ENCODE measurements around the gene BCL11B.

The BCL11B gene

DNA sequence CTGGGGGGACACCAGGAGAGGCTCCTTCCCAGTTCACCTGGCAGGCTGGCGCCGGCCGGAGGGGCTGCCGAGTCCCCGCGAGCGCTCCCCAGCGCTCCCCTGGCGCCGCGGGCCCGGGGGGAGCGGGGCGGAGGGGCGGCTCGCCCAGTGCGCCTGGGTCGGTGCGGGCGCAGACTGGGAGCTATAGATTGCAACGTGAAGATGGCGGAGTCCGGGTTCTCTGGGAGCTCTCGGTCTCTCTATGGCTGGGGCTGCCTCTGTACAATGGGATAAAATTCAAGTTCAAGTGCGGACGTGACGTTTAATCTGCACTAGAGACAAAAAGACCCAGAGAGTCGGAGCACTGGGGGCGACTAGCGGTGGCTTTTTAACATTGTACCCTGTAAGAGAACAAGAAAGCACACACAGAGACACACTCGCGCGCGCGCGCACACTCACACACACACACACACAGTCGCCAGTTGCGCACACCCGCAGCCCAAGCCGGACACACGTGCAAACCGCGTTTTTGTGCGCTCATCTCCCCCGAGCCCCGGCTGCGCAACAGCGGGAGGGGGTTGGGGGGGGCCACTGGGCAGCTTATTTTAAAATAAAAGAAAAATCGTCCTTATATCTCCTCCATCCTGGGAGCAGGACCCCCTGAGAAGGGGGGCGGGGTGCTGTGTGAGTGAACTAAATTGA, at the start of gene BCL11B:
TSS of gene BCL11B (minus strand) at position 247 of the 681 bp plus-strand sequence. CDS start 979 bp downstream, outside the sequence.
- DNase-seq (ENCODE audit: low spot score): peak; percentile 94

DNA sequence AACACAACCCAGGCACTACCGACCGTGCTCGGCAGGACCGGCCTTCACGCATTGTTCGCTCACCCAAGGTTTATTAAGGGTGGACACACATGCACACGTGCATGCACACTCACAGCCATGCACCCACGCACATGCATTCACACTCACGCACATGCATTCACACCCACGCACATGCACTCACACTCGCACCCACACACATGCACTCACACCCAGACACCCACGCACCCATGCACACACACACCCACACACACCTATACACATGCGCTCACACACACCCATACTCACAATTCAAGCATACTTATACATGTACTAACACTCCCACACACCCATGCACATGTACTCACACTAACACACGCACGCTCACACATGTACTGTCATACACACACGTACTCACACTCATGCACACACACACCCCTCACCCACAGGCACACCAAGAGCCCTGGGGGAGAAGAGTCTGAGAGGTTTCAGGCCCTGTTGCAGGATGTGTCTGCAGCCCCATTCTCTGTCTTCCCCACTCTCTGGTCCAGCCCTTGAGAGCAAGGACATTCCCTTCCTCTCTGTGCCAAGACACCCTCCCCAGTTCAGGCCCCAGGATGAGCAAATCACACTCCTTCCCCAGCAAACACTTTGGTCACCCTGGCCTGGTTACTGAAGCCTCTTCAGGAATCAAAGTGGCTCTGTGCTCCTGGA, 49.4 kb upstream of the BCL11B start:
- DNase-seq (ENCODE audit: low spot score): no peak

DNA sequence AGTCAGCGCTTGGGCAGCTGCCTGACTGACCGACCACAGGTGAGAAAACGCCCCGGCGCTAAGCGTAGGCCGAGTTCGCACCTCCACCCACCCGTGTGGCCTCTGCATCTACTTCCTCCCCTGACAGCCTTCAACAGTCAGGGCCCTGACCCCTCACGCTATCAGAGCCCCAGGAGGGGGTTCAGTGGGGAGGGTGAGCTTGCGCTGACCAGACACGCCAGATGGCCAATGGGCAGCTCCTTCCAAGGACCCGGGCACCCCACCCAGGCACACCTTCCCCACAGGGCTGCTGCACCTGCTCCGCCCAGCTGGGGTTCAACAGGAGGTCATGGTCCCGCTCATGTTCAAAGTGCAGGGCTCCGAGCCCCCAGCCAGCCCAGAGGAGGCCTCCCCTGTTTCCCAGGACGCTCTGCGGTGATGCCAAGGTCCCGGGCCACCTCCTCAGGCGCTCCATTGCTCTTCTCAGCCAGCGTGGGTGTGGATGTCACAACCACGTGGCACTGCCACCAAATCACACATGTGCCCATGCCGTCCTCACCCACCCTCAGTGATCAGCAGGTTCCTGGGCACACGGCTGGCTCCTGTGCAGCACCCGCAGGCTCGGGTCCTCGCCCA, 48.7 kb upstream of the BCL11B start:
- DNase-seq (ENCODE audit: low spot score): no peak

DNA sequence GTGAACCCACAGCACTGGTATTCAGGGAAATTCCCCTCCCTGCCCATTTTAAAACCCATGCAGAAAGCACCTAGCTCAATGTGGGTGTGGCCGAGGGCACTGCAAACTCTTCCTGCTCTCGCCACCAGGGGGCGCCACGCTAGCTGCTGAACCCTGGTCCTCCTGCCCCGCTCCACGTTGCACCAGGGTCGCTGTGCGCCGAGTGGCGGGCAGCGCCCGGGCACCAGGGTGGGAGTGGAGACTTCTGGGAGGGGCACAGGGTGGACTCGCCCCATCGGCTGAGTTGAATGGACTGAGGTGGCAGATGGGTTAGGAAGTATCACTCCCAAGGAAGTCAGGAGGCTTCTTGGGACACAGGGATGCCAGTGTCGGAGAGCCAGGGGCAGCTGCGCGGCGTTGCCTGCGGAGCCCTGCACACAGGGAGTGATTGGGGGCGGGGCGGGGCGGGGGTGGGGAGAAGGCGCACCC, 48.1 kb upstream of the BCL11B start:
- DNase-seq (ENCODE audit: low spot score): peak; percentile 70

DNA sequence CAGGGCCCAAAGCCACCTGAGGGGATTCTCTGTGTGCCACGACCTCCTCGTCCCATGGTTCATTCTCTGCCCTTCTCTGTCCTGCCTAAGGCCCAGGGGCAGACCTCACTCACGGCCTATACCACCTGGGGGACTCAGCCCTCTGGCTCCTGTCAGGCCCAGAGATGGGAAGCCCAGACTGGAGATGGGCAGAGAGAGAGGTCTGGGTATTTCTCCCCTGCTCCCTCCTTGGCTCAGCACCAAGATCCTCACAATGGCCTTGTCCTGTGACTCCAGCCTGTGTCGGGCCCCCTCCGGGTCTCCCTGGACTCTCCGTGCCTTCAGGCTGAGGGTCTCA, 46.9 kb upstream of the BCL11B start:
- DNase-seq (ENCODE audit: low spot score): no peak

DNA sequence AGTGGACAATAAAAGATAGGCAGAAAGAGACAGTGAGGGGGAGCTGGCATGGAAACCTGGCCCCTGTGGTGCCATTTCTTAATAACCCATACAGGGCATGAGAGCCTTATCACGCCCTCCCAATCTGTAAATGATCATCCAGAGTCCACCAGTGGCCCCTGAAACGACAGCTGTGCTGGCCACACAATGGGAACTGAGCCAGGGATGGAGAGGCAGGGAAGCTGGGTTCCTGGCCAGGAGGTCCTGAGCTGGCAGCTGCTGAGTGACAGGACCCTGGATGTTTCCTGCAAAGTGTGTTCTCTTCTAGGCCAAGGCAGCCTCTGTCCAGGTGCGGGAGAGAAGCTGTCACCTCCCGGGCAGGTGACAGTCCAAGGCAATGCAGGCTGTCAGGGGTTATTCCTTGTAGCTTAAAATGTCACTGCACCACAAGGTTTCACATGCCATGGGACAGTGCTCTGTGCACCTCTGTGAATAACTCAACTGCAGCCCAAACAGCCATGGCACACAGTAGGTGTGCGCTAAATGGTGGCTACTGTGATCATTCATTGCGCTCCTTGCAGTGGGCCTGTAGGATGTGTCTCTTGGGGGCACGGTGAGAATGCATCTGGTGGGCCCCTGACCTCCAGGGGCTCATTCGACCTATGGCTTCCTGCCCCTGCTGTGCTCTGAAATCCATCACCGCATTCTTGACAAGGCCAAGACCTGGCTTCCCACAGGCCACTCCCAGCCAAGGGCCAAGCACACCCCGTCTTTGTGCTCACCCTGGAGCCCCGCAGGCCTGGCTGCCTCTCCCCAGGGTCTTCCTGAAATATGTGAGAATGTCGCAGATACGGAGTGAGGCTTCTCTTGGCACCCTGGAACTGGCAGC, 46.3 kb upstream of the BCL11B start:
- DNase-seq (ENCODE audit: low spot score): no peak

DNA sequence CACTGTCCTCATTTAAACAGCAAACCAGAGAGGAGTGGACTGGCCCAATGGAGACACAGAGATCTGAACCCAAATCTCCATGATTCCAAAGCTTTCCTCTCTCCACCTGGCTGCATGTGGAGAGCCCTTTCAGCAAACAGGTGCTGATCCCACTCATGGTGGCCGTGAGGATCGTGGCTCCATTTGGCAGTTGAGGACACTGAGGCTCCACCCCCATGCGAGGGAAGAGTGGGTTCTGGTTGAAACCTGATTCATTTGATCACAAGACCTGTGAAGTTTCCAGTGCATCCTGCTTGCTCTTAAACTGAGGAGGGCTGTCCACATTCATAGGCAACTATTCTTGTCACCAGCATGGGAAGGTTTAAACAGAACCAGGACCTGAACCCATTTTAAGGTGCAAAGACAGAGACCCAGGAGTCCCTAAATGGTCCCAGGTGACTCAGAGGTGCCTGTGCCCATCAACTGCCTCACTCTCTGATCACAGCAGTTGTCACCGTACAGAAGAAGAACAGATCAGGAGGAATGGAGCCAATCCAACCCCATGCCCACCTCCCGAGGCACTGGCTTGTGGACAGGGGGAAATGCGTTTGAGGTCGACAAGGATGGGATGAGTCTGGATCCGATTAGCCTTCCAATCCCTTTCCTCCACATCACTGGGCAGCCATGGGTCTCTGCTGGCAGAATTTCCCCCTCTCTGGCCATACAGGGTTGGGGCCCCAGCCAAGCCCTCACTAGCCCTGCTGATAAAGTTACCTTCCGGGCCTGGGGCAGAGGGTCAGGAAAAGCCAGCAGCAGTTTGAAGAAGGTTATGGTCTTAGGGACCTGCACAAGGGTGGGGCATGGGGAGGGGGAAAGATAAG, 45.5 kb upstream of the BCL11B start:
- DNase-seq (ENCODE audit: low spot score): no peak

DNA sequence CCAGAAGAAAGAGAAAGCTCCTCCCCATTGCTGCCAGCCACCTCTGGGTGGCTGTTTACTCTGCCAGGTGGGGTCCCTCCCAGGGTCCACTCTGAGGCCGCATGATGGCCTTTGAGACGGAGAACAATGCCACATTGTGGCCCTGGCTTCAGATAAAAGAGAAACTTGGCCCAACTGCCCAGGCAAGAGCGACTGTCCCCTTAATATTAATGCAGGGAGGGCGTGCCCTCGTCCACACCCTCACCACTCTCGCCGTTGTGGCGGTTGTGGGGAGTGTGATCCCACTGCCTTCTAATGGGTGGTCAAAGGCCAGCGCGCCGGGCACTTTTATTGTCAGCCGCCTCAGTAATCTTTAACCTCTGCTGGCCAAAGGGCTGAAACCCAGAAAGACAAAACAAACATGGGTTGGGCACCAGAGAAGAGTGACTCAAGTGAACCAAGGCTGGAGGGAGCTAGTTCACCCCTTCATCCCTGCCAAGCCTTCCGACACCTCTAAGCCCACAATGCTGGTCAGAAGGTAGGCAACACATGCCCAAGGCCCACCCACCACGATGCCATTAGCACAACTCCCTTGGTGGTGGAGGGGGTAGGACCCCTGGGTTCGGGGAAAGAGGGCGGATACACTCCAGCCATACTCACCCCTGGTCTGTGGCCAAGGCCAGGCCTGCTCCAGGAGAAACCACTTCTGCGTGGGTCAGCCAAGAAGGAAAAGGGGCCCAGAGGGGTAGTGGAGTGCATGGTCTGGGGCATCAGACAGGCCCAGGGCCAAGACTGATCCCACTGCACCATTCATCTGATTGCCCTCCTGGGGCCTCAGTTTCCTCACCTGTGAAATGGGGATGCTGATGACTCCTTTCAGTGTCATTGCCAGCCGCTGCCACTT, 44.5 kb upstream of the BCL11B start:
- DNase-seq (ENCODE audit: low spot score): no peak

DNA sequence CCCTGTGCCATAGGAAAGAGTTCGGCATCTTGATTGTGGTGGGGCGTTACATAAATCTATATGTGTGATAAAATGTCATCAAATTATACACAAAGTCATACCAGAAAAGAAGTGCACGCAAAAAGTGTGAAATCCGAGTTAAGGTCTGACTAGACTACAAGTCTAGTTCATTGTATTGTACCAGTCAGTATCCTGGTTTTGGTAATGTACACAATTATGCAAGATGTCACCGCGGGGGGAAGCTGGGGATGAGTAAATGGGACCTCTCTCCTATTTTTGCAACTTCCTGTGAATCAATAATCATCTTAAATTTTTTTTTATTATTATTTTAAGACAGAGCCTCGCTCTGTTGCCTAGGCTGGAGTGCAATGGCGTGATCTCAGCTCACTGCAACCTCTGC, 43.2 kb upstream of the BCL11B start:
- DNase-seq (ENCODE audit: low spot score): no peak

DNA sequence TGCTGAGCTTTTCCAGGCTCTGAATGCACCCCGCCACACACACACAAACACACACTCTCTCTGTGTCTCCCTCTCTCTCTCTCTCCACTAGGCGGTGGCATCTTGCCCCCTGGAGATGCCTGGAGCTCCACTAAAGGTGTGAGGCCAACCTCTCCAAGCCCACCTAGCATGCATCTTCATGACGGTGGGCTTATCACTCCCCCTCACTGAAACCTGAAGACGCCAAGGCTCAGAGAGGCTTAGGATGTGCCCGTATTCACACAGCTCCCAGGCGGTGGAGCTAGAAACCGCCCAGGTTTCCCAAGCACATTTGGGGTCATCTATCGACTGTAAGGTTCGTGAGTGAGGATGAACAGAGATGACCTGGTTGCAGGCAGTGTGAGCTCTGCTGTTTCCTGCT, 42.6 kb upstream of the BCL11B start:
- no peak for DNase-seq (ENCODE audit: low spot score)

DNA sequence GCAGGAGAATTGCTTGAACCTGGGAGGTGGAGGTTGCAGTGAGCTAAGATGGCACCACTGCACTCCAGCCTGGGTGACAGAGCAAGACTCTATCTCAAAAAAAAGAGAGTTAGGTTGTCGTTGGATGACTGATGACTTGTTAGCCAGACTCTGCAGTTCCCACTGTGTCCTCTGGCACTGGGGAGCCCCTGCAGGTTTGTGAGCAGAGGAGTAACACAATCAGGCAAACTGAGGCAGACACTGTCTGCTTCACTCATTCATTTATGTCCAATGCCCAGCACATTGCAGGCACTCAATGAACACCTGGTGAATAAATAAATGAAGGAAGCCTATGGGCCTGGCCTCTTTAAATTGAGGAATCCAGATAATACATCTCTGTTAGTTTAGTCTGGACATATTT, 41.2 kb upstream of the BCL11B start:
- no peak for DNase-seq (ENCODE audit: low spot score)

DNA sequence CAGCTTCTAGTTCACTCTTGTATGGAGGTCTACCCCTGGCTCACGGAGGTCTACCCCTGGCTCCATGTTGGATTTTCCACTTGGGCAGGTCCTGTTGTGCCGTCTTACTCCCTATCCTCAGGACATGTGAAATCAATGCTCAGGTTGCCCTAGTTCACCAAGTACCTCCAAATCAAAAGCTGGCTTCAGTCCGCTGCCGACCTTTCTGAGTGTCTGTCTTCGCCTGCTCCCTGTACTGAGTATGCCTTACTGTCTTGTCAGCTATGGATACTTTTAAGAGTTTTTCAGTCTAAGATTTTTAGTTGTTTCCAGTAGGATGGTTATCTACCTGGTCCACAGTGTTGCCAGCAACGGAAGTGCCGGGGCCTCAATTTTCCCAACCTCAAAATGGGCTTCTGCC, 40.1 kb upstream of the BCL11B start:
- no peak for DNase-seq (ENCODE audit: low spot score)

DNA sequence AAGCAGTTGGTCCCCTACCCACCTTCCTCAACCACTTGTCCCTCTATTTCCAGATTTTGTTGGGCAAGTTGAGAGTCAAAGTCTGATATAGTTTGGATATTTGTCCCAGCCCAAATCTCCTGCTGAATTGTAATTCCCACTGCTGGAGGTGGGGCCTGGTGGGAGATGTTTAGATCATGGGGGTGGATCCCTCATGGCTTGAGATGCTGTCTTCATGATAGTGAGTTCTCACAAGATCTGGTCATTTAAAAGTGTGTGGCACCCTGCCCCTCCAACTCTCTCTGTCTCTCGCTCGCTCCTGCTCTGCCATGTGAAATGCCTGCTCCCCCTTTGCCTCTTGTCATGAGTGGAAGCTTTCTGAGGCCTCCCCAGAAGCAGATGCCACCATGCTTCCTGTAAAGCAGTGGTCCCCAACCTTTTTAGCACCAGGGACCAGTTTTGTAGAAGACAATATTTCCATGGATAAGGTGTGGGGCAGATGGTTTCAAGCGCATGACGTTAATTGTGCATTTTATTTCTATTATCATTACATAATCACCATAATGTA, 37.3 kb upstream of the BCL11B start:
- no peak for DNase-seq (ENCODE audit: low spot score)

DNA sequence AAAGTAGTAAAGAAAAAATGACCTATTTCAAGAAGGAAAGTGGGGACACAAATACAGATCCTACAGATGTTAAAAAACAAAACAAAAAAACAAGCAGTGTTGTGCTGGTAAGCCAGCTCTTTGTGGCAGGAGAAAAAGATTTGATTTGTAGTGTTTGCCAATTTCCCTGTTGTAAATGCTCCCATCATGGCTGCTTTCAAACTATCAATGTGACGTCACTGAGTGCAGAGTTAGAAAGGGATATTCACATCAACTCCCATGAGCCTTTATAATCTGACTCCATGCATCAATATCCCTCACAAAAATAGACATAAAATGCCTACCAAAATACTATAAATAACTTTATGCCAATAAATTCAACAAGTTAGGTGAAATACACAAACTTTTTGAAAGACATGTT, 32.2 kb upstream of the BCL11B start:
- no peak for DNase-seq (ENCODE audit: low spot score)

DNA sequence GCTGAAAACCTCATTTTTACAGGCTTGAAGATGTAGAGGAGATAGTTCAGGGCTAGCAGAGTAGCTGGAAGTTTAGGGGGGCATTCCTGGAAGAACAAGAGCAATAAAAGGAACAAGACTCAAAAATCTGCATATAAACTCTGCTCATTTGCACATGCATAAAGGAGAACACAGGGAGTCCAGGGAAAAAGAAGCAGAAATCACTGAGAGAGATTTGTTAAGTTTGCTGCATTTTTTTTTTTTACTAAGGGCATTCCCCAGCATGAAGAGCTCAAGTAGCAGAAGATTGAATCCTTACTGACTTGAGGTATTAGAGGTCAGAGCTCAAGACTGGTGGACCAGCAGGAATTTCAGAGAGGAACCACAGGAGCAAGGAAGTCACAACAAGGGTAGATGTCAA, 28.2 kb upstream of the BCL11B start:
- DNase-seq (ENCODE audit: low spot score): no peak

DNA sequence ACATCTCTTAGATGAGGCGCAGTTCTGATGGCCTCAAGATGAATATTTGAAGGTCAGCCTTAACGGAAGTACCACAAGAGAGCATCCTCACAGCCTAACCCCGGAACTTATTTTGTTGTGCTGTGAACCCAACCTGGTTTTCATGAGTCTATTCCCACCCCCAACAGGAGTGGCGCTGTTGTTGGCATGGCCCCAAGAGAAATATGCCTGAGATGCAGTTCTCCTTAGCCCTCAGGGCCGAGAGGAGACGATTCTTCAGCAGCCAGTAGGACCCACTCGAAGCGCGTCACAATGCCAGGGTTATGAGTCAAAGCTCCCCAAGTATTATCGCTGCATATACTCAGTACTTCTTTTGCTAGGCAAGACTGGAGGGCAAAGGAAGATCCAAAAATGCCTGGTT, 24.5 kb upstream of the BCL11B start:
- DNase-seq (ENCODE audit: low spot score): no peak

DNA sequence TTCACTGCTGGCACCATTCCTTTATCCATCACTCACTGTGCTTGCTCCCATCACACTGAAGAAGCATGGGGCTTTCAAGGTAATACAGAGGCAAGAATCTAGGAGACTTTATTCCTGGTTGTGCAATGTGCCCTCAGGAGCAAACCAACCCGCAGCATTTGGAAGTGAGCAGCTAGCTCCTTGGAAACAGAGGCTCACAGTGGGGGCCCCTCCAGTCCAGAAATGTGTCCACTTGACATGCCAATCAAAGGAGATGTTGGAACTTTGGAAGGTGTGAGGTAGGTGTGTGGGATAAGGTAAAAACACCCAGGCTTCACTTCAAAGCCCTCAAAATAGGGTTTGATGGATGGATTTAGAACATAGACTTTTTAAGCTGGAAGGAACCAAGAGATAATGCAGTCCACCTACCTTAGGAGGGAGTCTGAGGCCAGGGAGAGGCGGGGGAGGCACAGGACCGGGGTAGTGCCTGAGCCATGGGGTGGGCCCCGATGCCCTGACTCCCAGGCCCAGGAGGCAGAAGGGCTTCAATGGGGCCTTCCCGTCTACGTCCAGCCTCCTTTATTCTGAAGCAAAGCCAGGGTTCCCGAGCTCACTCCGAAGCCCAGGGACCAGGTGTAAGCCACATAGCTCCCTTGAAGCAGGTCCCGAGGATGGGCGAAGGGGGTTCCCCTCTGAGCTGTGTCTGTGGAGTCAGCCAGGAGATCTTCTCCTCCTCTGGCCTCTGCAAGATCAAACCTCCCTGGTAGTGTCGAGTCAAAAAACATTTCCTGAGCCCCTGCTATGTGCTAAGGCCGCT, 17.6 kb upstream of the BCL11B start:
- DNase-seq (ENCODE audit: low spot score): no peak

DNA sequence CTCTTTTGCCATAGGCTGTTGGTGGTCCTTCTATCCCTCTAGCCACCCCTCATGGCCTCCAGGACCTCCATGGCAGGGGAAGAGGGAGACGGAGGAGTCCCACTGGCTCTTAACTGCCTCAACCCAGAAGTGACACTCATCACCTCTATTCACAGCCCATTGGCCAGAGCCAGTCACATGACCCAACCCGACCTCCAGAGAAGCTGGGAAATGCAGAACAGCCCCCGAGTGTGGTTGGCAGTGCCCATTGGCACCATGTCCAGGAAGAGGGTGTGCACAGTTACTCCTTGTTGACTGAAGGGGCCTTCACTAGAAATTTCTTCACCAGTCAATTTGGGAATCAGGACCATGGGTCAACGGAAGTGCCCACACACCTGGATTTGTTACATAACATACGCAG, 17.0 kb upstream of the BCL11B start:
- DNase-seq (ENCODE audit: low spot score): no peak

DNA sequence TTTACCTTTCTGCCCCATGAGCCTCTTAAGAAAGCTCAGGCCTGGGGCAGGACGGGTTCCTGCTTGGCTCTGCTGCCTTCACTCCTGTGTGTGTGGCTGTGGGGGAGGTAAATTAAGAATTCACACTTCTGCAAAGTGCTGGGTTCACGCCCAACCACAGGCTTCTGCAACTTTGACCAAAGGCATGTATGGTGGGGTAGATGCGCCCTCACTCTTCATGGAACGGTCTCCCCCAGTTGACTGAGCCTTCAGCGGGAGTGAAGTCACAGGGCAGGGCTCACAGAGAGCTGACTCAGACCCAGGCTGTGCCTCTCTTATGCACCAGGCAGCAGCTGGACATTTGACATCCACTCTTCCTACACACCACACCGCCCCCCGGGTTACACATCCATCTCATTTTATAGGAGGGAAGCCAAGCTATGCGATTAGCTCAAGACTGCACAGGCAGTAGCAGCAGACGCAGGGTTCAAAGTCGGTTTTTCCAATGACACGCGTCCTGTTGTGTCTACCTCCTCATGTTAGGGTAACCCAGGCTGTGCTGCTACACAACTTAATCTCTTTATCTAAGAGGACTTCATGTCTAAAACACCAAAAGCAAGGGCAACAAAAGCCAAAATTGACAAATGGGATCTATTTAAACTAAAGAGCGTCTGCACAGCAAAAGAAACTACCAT, 15.4 kb upstream of the BCL11B start:
- peak; percentile 54 for DNase-seq (ENCODE audit: low spot score)
